ENCODE results near the gene GPATCH1.

GPATCH1 gene

GRCh38 chr19:33071887-33072286 lies 9.1 kb upstream of the GPATCH1 start:
- no peaks in the 10 kb centered on the region for H3K4me1 ChIP-seq (ENCODE audit: control insufficient read depth, low read length)
- H3K4me2 ChIP-seq (ENCODE audit: low read length): no peak overlapping the region
- no peaks in the 10 kb centered on the region for H3K9me3 ChIP-seq (ENCODE audit: control insufficient read depth, insufficient read depth, low read length)
- no peak overlapping the region for H3K4me3 ChIP-seq (ENCODE audit: low read length)
- H3K27ac ChIP-seq (ENCODE audit: low read depth, low read length): no peak overlapping the region
- H3K36me3 ChIP-seq (ENCODE audit: control insufficient read depth, low read length): no peaks in the 10 kb centered on the region
- no peaks in the 10 kb centered on the region for H4K20me1 ChIP-seq (ENCODE audit: control insufficient read depth, insufficient read depth, low read depth, low read length)
- no peaks in the 10 kb centered on the region for H3K9me2 ChIP-seq (replicated peaks; ENCODE audit: control insufficient read depth, low read length)
- 0 out of 2 replicates have a peak, but pooled peaks cover 3% of the 10 kb centered on the region for H3K27me3 ChIP-seq (ENCODE audit: control insufficient read depth, low read length)
- no peaks in the 10 kb centered on the region for H3F3A ChIP-seq (ENCODE audit: control insufficient read depth, insufficient read depth)
- no peak for TF ChIP-seq EZH2phosphoT487 (IDR thresholded peaks at IDR 0.05; ENCODE audit: borderline replicate concordance, low read length)
- TF ChIP-seq CTCF (IDR thresholded peaks at IDR 0.05; ENCODE audit: low read depth, low read length, poor library complexity, severe bottlenecking): no peak
- no peaks in the 10 kb centered on the region for H3K79me2 ChIP-seq (ENCODE audit: control insufficient read depth, low read length)

DNA sequence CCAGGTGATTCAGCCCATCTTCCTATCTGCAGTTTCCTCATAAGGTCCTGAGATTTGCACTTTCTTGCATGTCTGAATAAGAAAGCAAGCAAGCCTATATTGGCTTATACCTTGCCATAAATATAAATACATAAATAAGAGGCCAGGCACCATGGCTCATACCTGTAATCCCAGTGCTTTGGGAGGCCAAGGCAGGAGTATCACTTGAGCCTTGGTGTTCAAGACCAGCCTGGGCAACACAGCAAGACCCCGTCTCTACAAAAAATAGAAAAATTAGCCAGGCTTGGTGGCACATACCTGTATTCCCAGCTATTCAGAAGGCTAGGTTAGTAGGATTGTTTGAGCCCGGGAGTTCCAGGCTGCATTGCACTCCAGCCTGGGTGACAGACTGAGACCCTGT lies 5.5 kb upstream of the GPATCH1 start:
- H3K9me3 ChIP-seq (ENCODE audit: control insufficient read depth, insufficient read depth, low read length): no peaks in the 10 kb centered on the region
- H3K36me3 ChIP-seq (ENCODE audit: control insufficient read depth, low read length): no peaks in the 10 kb centered on the region
- H4K20me1 ChIP-seq (ENCODE audit: control insufficient read depth, insufficient read depth, low read depth, low read length): no peaks in the 10 kb centered on the region
- no peaks in the 10 kb centered on the region for H3K27me3 ChIP-seq (ENCODE audit: control insufficient read depth, low read length)
- H3K4me3 ChIP-seq (ENCODE audit: low read length): no peak overlapping the region
- TF ChIP-seq EZH2phosphoT487 (IDR thresholded peaks at IDR 0.05; ENCODE audit: borderline replicate concordance, low read length) (no peak), CTCF (IDR thresholded peaks at IDR 0.05; ENCODE audit: low read depth, low read length, poor library complexity, severe bottlenecking) (no peak)
- H3K4me2 ChIP-seq (ENCODE audit: low read length): no peak overlapping the region
- H3K4me1 ChIP-seq (ENCODE audit: control insufficient read depth, low read length): no peaks in the 10 kb centered on the region
- H3F3A ChIP-seq (ENCODE audit: control insufficient read depth, insufficient read depth): no peaks in the 10 kb centered on the region
- no peak overlapping the region for H3K27ac ChIP-seq (ENCODE audit: low read depth, low read length)
- no peaks in the 10 kb centered on the region for H3K79me2 ChIP-seq (ENCODE audit: control insufficient read depth, low read length)
- H3K9me2 ChIP-seq (replicated peaks; ENCODE audit: control insufficient read depth, low read length): no peaks in the 10 kb centered on the region

- H3F3A ChIP-seq (ENCODE audit: control insufficient read depth, insufficient read depth): no peaks in the 10 kb centered on the region
- peaks cover 22% of the 10 kb centered on the region for H3K79me2 ChIP-seq (ENCODE audit: control insufficient read depth, low read length)
- no peaks in the 10 kb centered on the region for H4K20me1 ChIP-seq (ENCODE audit: control insufficient read depth, insufficient read depth, low read depth, low read length)
- H3K9me2 ChIP-seq (replicated peaks; ENCODE audit: control insufficient read depth, low read length): no peaks in the 10 kb centered on the region
- H3K27ac ChIP-seq (ENCODE audit: low read depth, low read length): no peak overlapping the region
- no peaks in the 10 kb centered on the region for H3K9me3 ChIP-seq (ENCODE audit: control insufficient read depth, insufficient read depth, low read length)
- H3K4me1 ChIP-seq (ENCODE audit: control insufficient read depth, low read length): peaks cover 7% of the 10 kb centered on the region
- no peak overlapping the region for H3K4me2 ChIP-seq (ENCODE audit: low read length)
- no peak overlapping the region for H3K4me3 ChIP-seq (ENCODE audit: low read length)
- H3K27me3 ChIP-seq (ENCODE audit: control insufficient read depth, low read length): no peaks in the 10 kb centered on the region
- TF ChIP-seq EZH2phosphoT487 (IDR thresholded peaks at IDR 0.05; ENCODE audit: borderline replicate concordance, low read length): no peak
- TF ChIP-seq CTCF (IDR thresholded peaks at IDR 0.05; ENCODE audit: low read depth, low read length, poor library complexity, severe bottlenecking): no peak
- H3K36me3 ChIP-seq (ENCODE audit: control insufficient read depth, low read length): peaks cover 18% of the 10 kb centered on the region
Measured at GRCh38 chr19:33085570-33086128, 4.7 kb downstream of the GPATCH1 start.
